ENCODE data around the gene DNAJC8.

Gene DNAJC8

DNA sequence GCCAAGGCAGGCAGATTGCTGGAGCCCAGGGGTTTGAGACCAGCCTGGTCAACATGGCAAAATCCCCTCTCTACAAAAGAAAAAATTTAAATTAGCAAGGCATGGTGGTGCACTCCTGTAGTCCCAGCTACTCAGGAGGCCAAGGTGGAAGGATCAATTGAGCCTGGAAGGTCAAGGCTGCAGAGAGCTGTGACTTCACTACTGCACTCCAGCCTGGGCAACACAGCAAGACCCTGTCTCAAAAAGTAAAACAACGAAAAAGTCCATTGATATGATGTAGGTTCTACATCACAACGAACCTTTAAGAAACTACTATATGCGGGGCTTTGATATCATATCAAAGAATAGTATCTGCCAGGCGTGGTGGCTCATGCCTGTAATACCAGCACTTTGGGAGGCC, 77.2 kb downstream of the DNAJC8 start:
- in situ Hi-C loops (cut with MboI; ENCODE audit: low sequenced_read_pairs, unreplicated experiment), result no loop called here
- TF ChIP-seq, protein P1, sequence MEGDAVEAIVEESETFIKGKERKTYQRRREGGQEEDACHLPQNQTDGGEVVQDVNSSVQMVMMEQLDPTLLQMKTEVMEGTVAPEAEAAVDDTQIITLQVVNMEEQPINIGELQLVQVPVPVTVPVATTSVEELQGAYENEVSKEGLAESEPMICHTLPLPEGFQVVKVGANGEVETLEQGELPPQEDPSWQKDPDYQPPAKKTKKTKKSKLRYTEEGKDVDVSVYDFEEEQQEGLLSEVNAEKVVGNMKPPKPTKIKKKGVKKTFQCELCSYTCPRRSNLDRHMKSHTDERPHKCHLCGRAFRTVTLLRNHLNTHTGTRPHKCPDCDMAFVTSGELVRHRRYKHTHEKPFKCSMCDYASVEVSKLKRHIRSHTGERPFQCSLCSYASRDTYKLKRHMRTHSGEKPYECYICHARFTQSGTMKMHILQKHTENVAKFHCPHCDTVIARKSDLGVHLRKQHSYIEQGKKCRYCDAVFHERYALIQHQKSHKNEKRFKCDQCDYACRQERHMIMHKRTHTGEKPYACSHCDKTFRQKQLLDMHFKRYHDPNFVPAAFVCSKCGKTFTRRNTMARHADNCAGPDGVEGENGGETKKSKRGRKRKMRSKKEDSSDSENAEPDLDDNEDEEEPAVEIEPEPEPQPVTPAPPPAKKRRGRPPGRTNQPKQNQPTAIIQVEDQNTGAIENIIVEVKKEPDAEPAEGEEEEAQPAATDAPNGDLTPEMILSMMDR (IDR thresholded peaks at IDR 0.05; ENCODE audit: borderline replicate concordance, control extremely low read depth, extremely low read depth, insufficient read depth, missing control alignments), result no peak
- no peak for DNase-seq (ENCODE audit: low spot score)

GRCh38 chr1:28154078-28154594, 78.7 kb downstream of the DNAJC8 start:
- in situ Hi-C loops (cut with MboI; ENCODE audit: low sequenced_read_pairs, unreplicated experiment), result no loop called here
- DNase-seq (ENCODE audit: low spot score), result no peak
- TF ChIP-seq, protein P1 (IDR thresholded peaks at IDR 0.05; ENCODE audit: borderline replicate concordance, control extremely low read depth, extremely low read depth, insufficient read depth, missing control alignments), result no peak
